GM12865 (cell line): Measurements from ENCODE around the gene TTC27.

Experiments used
- DNase-seq: peaks from one replicate; pipeline ENCODE4 v3.0.0; 2010; ENCODE audit warnings: low read depth
- H3K4me3 ChIP-seq: 2 replicates; pipeline ENCODE4 v1.5.1; 2011; ENCODE audit warnings: mild to moderate bottlenecking, low read depth, low read length, control low read depth
- CTCF ChIP-seq: IDR thresholded peaks from 2 replicates; pipeline ENCODE4 v1.5.1; 2011; ENCODE audit warnings: low read length, control low read depth, low read depth, inconsistent platforms; ENCODE audit not compliant: insufficient read depth; ENCODE audit errors: missing control alignments

The TTC27 gene

DNA sequence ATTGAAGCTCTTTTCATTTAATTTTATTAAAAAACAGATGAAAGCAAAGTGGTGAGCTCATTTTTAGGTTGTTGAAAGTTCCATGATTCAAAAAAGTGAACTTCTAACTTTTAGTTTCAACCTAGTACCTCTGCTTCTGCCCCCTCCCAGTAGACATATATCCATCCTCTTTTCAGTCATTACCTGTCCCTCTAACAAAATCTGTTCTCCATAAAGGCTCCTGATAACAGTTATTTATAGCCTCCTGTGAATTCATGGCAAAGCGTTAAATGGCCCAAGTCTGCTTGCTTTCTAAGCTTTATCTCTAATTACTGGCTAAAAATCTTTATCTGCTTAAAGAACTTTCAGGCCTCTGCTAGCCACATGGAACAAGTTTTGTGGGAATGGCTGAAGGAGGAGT lies 148.1 kb downstream of the TTC27 start:
- H3K4me3 ChIP-seq, result no peak overlapping the region
- DNase-seq, result no peak
- no peak for TF ChIP-seq CTCF

DNA sequence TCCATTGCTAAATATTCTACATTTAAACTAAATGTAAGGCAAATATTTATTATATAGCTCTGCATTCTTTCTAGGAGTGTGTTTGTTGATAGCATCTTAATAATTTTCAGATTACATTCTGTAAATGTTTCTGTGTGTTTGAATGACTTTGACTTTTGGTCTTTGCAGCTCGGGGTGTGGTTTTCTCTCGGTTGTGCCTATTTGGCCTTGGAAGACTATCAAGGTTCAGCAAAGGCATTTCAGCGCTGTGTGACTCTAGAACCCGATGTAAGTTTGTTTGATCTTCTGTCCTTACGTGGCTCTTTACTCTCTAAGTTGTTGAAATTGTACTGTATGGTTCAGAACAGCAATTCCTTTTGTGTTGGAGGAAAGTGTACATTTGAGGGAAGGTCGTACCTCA lies 149.9 kb downstream of the TTC27 start:
- no peak for TF ChIP-seq CTCF
- H3K4me3 ChIP-seq, result no peak overlapping the region
- no peak for DNase-seq

- no peak for DNase-seq
- no peak for TF ChIP-seq CTCF
- no peak overlapping the region for H3K4me3 ChIP-seq
These were observed 153.1 kb downstream of the TTC27 start for GRCh38 chr2:32780961-32781360.

DNA sequence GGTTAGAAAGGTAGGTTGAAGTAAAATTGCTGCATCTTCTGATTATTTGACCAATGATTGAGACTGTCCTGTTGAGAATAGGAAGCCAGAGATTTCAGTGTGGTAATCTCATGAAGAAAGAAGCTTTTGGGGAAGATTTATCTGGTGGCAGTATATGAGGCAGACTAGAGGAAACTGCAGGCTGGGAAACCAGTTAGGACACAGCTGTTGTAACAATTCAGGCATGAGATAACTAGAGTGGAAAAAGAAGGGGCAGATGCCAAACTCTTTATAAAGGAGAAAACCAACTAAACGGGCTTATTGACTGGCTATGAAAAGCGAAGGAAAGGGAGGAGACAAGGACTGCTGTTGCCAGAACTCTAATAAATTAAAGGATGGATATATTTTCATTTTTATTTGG lies 155.6 kb downstream of the TTC27 start:
- DNase-seq, result no peak

GRCh38 chr2:32783933-32784332 lies 156.1 kb downstream of the TTC27 start:
- no peak for DNase-seq
- no peak for TF ChIP-seq CTCF

More for the DNA sequence above, 155.6 kb downstream of the TTC27 start:
- H3K4me3 ChIP-seq, result no peak overlapping the region
- no peak for TF ChIP-seq CTCF

GRCh38 chr2:32787207-32787606 lies 159.4 kb downstream of the TTC27 start:
- no peak for TF ChIP-seq CTCF
- DNase-seq, result no peak
- no peak overlapping the region for H3K4me3 ChIP-seq

More at GRCh38 chr2:32783933-32784332, 156.1 kb downstream of the TTC27 start:
- H3K4me3 ChIP-seq, result no peak overlapping the region

DNA sequence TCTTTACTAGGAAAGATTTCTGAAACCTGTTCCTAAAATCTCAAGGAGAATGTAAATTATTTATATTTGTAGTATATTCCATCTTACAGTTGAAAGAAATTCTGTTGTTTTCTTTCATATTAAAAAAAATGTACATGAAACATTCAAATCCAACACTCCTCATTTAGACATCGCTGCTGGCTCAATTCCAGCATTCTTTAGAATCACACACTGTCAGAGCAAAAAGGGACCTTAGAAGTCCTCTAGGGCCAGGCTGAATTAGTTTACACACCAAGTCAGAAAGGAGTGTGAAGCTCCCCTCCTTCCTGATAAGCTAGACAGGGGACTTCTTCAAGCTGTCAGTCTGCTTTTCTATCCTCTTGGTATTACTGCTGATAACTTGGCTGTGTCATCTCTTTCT lies 160.3 kb downstream of the TTC27 start:
- DNase-seq, result no peak
- H3K4me3 ChIP-seq, result no peak overlapping the region

More for the DNA sequence above, 160.3 kb downstream of the TTC27 start:
- no peak for TF ChIP-seq CTCF
